Measurements from ENCODE around the gene FRS2. TPM values are rescaled to one million over a fixed set of nuclear protein-coding genes. Genes with fewer than 3 reads are reported as not detected.

Gene FRS2
- total RNA-seq, 1 donor from 2014 or later = 31.4 TPM

GRCh38 chr12:69495071-69495470 lies 24.9 kb downstream of the FRS2 start:
- Mint-ChIP-seq H3K4me1 (peaks cover 24% of the 10 kb centered on the region), H3K36me3 (ENCODE audit: low read depth) (peaks cover 3% of the 10 kb centered on the region), H3K27ac (ENCODE audit: unreplicated experiment) (no peak overlapping the region), H3K27me3 (ENCODE audit: low read depth) (no peaks in the 10 kb centered on the region), H3K9me3 (peaks cover 2% of the 10 kb centered on the region), H3K4me3 (no peak overlapping the region)
- DNase-seq (ENCODE audit: low read depth, low spot score) = no peak
- TF ChIP-seq, protein P1, sequence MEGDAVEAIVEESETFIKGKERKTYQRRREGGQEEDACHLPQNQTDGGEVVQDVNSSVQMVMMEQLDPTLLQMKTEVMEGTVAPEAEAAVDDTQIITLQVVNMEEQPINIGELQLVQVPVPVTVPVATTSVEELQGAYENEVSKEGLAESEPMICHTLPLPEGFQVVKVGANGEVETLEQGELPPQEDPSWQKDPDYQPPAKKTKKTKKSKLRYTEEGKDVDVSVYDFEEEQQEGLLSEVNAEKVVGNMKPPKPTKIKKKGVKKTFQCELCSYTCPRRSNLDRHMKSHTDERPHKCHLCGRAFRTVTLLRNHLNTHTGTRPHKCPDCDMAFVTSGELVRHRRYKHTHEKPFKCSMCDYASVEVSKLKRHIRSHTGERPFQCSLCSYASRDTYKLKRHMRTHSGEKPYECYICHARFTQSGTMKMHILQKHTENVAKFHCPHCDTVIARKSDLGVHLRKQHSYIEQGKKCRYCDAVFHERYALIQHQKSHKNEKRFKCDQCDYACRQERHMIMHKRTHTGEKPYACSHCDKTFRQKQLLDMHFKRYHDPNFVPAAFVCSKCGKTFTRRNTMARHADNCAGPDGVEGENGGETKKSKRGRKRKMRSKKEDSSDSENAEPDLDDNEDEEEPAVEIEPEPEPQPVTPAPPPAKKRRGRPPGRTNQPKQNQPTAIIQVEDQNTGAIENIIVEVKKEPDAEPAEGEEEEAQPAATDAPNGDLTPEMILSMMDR (conservative IDR thresholded peaks at IDR 0.05) = no peak

DNA sequence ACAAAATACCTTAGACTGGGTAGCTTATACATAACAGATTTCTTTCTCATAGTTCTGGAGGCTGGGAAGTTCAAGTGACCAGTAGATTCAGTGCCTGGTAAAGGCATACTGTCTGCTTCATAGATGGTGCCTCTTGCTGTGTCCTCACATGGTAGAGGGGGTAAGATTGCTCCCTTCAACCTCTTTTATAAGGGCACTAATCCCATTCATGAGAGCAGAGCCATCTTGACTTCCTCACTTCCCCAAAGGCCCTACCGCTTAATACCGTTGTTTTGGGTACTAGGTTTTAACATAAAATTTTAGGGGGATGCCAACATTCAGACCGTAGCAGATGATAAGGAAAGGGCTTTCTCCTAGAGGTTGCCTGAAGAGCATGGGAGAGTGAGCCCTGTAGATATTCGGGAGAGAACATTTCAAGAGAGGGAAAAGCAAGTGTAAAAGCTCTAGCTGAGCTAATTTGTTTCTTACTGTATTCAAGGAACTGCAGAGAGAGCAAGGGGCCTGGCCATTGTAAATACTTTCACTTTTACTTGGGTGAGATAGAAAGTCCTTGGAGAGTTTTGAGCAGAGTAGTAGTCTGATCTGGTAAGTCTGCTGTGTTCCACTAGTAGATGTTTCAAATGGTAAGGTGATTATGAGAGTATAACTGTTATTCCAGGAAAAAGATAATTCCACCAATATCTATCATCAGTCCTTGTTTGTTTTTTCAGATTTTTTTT lies 27.3 kb downstream of the FRS2 start:
- Mint-ChIP-seq H3K27me3 (ENCODE audit: low read depth) (no peaks in the 10 kb centered on the region), H3K9me3 (peaks cover 2% of the 10 kb centered on the region), H3K36me3 (ENCODE audit: low read depth) (no peaks in the 10 kb centered on the region), H3K4me1 (peaks cover 9% of the 10 kb centered on the region), H3K27ac (ENCODE audit: unreplicated experiment) (no peak overlapping the region), H3K4me3 (no peak overlapping the region)
- TF ChIP-seq, protein P1 (conservative IDR thresholded peaks at IDR 0.05) = no peak
- DNase-seq (ENCODE audit: low read depth, low spot score) = no peak

DNA sequence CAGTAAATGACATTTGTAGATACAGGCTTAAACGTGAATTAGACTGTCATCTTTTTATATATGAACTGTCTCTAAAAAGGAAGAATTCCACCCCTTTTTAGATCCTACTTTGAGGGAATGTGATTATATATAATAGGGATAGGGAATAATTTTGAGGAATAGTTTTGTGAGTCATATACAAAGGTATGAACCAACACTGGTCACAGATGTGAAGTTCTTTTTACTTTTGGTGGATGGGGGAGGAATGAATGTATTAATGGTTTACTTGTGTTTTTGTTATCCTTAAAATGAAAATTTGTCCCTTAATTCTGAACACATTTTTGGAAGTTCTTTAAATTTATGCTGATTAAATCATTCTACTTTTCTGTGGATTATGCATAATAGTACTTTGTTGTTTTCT lies 30.4 kb downstream of the FRS2 start:
- Mint-ChIP-seq H3K27me3 (ENCODE audit: low read depth) (no peaks in the 10 kb centered on the region), H3K4me3 (no peak overlapping the region), H3K4me1 (peaks cover 5% of the 10 kb centered on the region), H3K9me3 (no peaks in the 10 kb centered on the region), H3K27ac (ENCODE audit: unreplicated experiment) (no peak overlapping the region), H3K36me3 (ENCODE audit: low read depth) (peaks cover 3% of the 10 kb centered on the region)
- DNase-seq (ENCODE audit: low read depth, low spot score) = no peak
- TF ChIP-seq, protein P1 (conservative IDR thresholded peaks at IDR 0.05) = no peak

- DNase-seq (ENCODE audit: low read depth, low spot score) = no peak
- H3K4me3 Mint-ChIP-seq = no peak overlapping the region
- no peaks in the 10 kb centered on the region for H3K9me3 Mint-ChIP-seq
- H3K27me3 Mint-ChIP-seq (ENCODE audit: low read depth) = no peaks in the 10 kb centered on the region
- peaks cover 3% of the 10 kb centered on the region for H3K36me3 Mint-ChIP-seq (ENCODE audit: low read depth)
- H3K27ac Mint-ChIP-seq (ENCODE audit: unreplicated experiment) = no peak overlapping the region
- TF ChIP-seq, protein P1 (conservative IDR thresholded peaks at IDR 0.05) = no peak
- H3K4me1 Mint-ChIP-seq = peaks cover 5% of the 10 kb centered on the region
Observed at GRCh38 chr12:69501154-69501895, 31.1 kb downstream of the FRS2 start.

DNA sequence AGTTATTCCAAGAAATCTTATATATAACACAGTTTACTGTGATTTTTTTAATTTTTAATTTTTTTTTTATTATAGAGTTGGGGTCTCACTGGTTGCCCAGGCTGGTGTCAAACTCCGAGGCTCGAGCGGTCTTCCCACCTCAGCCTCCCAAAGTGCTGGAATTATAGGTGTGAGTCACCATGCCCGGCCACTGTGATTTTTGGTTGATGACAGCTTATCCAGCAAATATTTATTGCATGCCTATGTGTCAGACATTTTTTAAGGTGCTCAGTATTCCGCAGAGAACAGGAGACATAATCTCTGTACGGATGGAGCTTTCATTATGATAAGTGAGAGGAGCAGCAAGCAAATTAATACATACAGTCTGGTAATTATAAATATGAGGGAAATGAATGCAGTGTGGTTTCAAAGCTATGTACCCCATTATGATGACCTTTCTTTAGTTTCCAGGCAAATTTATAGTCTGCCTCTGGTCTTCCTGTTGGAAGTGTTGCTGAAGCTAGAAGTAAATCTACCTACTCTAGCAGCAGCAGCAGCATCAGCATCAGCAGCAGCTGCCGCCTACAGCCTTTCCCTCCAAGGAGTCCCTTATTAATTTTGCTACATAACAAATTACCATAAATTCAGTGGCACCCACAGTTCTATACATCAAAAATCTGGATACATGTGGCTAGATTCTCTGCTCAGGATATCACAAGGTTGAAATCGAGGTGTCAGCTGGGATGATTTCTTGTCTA lies 32.3 kb downstream of the FRS2 start:
- no peak overlapping the region for H3K4me3 Mint-ChIP-seq
- peaks cover 3% of the 10 kb centered on the region for H3K4me1 Mint-ChIP-seq
- peaks cover 3% of the 10 kb centered on the region for H3K36me3 Mint-ChIP-seq (ENCODE audit: low read depth)
- H3K27me3 Mint-ChIP-seq (ENCODE audit: low read depth) = no peaks in the 10 kb centered on the region
- TF ChIP-seq, protein P1 (conservative IDR thresholded peaks at IDR 0.05) = no peak
- no peak overlapping the region for H3K27ac Mint-ChIP-seq (ENCODE audit: unreplicated experiment)
- no peak for DNase-seq (ENCODE audit: low read depth, low spot score)
- no peaks in the 10 kb centered on the region for H3K9me3 Mint-ChIP-seq
